HG03354 (cell line): ENCODE results near the gene PTPRN.

Experiments
- ATAC-seq: cut with Tn5 transposase; IDR thresholded peaks from one replicate; pipeline ENCODE4 v1.9.1; 2021; ENCODE audit warnings: mild to moderate bottlenecking; ENCODE audit not compliant: unreplicated experiment, poor library complexity, severe bottlenecking

PTPRN gene

GRCh38 chr2:219250049-219250781 lies 59.0 kb downstream of the PTPRN start:
- no peak for ATAC-seq

GRCh38 chr2:219249203-219249980 lies 59.8 kb downstream of the PTPRN start:
- ATAC-seq, result peak; percentile 52

GRCh38 chr2:219248845-219249202 lies 60.4 kb downstream of the PTPRN start:
- no peak for ATAC-seq

GRCh38 chr2:219247678-219248642 lies 61.2 kb downstream of the PTPRN start:
- no peak for ATAC-seq

- ATAC-seq, result no peak
Observed at GRCh38 chr2:219246559-219246958, 62.6 kb downstream of the PTPRN start.

GRCh38 chr2:219245899-219246230 lies 63.3 kb downstream of the PTPRN start:
- ATAC-seq, result no peak

- ATAC-seq, result peak; percentile 72
Observed at GRCh38 chr2:219245148-219245898, 63.9 kb downstream of the PTPRN start, which contains the start of the genes GLB1L and STK16. Gene GLB1L, minus strand, starts transcription at chr2:219245444. Its CDS starts 1,871 bp downstream, at chr2:219243573. Gene STK16, plus strand, starts transcription at chr2:219245479. Its CDS starts 521 bp downstream, at chr2:219246000.

GRCh38 chr2:219244789-219245147 lies 64.4 kb downstream of the PTPRN start:
- ATAC-seq, result no peak

GRCh38 chr2:219243291-219243761 lies 65.9 kb downstream of the PTPRN start:
- no peak for ATAC-seq
